LNCaP clone FGC (cell line): ENCODE measurements around the gene PCDH9.

Source experiments
- DNase-seq: peaks from one replicate; pipeline ENCODE4 v3.0.0-alpha.2; 2011; ENCODE audit warnings: low read depth
- H3K4me3 ChIP-seq: 2 replicates; pipeline ENCODE4 v1.5.1; 2011; ENCODE audit warnings: mild to moderate bottlenecking, low read depth, low read length, control low read depth
- CTCF ChIP-seq: IDR thresholded peaks from 2 replicates; pipeline ENCODE4 v1.5.1; 2012; ENCODE audit warnings: mild to moderate bottlenecking; ENCODE audit not compliant: control insufficient read depth, insufficient read depth; ENCODE audit errors: extremely low read depth

Gene PCDH9

DNA sequence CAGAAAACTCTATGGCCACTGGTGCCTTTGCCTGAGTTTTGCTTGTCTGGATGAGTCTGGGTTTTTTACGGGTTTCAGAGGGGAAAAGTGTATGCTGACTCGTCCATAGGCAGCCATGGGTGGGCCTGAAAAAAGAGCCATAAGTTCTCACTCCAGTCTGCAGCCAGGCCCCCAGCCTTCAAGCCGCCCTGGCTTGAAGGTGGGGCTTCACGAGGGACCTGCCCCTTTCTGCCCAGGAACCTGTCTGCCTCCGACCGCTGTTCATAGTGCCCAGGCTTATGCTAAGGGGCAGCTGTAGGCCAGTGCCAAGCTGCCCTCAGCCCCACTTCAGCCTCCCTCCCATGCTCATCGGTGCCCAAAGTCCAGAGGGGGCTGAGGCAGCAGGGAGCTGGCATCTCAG lies 385.2 kb downstream of the PCDH9 start:
- no peak overlapping the region for H3K4me3 ChIP-seq
- no peak for TF ChIP-seq CTCF
- no peak for DNase-seq

- no peak for DNase-seq
- no peak overlapping the region for H3K4me3 ChIP-seq
- no peak for TF ChIP-seq CTCF
Measured at GRCh38 chr13:66842766-66843165, 387.4 kb downstream of the PCDH9 start.

GRCh38 chr13:66840621-66841020 lies 389.5 kb downstream of the PCDH9 start:
- no peak for TF ChIP-seq CTCF
- DNase-seq, result no peak
- no peak overlapping the region for H3K4me3 ChIP-seq

DNA sequence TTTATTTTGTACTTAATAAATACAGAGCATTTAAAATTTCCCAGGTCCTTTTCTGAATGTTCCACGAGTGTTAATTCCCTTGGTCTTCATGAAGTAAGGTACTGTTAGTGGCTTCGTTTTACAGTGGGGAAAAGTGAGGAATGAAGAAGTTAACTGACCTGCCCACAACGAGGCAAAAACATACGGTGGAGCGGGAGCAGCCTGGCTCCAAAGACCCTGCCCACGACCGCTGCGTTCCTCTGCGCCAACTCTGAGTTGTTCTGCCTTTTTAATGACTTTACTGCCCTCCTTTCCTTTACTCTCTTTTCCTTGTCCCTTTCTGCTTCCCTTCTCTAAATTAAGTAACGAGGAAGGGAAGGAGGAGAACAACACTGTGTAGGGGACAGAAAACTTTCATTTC lies 392.9 kb downstream of the PCDH9 start:
- H3K4me3 ChIP-seq, result no peak overlapping the region
- DNase-seq, result no peak

GRCh38 chr13:66835040-66835628 lies 395.0 kb downstream of the PCDH9 start:
- no peak for DNase-seq
- TF ChIP-seq CTCF, result no peak
- no peak overlapping the region for H3K4me3 ChIP-seq

More for the DNA sequence above, 392.9 kb downstream of the PCDH9 start:
- no peak for TF ChIP-seq CTCF

- H3K4me3 ChIP-seq, result no peak overlapping the region
- no peak for DNase-seq
- TF ChIP-seq CTCF, result no peak
Measured at GRCh38 chr13:66830940-66831716, 399.0 kb downstream of the PCDH9 start.

DNA sequence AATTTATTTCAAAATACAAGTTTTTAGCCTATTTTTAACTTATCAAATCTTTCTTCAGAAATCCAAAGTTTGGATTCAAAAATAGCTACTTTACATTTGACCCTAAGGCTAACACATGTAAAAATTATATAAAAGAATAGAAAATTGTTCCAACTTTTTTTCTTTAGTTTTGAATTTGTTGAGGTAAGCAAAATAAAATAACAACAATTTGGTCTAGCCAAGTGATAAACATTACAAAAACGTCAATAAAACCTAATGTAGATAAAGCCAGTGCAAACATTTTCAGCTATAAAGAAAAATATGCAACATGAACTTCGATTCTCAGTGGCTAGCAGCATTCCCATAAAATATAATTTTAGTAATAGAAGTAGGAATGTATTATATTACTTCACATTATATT lies 400.3 kb downstream of the PCDH9 start:
- H3K4me3 ChIP-seq, result no peak overlapping the region
- no peak for TF ChIP-seq CTCF
- DNase-seq, result no peak
